ENCODE results near the gene POLR2J.
"Not testable (repeated sequence)": the region's sequence is repeated elsewhere in the genome, so short reads cannot be mapped to it uniquely, and the experiment has no call there.

DNA sequence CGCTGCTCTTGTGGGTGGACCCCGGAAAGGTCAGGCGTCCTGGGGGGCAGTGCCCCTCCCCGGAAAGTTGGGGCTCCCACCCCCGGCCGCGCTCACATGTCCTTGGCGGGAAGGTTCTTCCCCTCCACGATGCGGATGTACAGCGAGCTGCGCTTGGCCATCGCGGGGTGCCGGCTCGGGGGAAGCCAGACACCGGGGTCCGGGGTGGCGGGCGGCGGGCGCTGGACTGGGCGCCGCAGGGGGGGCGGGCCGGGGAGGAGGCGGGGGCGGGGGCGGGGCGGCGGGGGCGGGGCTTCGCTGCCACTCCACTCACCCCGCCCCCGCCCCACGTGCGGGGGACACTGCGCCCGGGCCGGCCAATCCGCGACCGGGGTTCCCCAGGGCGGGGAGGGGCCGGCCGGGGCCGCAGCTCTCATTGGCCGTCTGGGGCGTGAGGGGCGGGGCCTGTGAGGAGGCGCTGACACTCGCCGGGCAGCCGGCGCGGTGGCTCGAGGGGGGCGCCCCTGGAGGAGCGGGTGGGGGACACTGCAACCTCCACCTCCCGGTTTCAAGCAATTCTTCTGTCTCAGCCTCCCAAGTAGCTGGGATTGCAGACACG, 38.9 kb upstream of the POLR2J start, which contains the start of gene RASA4B:
- TF ChIP-seq POLR2A (IDR thresholded peaks at IDR 0.05; ENCODE audit: low read length); GATA1 (IDR thresholded peaks at IDR 0.05; ENCODE audit: low read depth, low read length): not testable (repeated sequence)

Measured in erythroblast (primary cell).